Natural killer cell (primary cell): ENCODE data around the gene CPHXL2. TPM values are rescaled to one million over a fixed set of nuclear protein-coding genes. Genes with fewer than 3 reads are reported as not detected.

Source experiments
- ATAC-seq, 3 donors: fragments of 150-1000 bp in 2 of 3; fragments of 200-7000 bp in 1 of 3; cut with Tn5 transposase; 1 replicate in 1 of 3; 2 replicates in 2 of 3; pipeline ENCODE4 v1.10.0; 2021; ENCODE audit warnings: mild to moderate bottlenecking in 2 of 3, moderate library complexity in 2 of 3
- DNase-seq, 2 donors: peaks; one replicate each; pipeline versions ENCODE4 v3.0.0 to v3.0.0-alpha.2; 2013 to 2021; ENCODE audit warnings: mixed read lengths in 1 of 2
- H3K27ac ChIP-seq: one replicate; pipeline ENCODE4 v1.5.1; 2013; ENCODE audit warnings: mild to moderate bottlenecking, low read length
- H3K27me3 ChIP-seq: one replicate; pipeline ENCODE4 v1.6.1; 2013; ENCODE audit warnings: low read length; ENCODE audit not compliant: control insufficient read depth, insufficient read depth
- H3K36me3 ChIP-seq: one replicate; pipeline ENCODE4 v1.6.1; 2013; ENCODE audit warnings: low read length; ENCODE audit not compliant: control insufficient read depth, insufficient read depth
- H3K4me1 ChIP-seq: one replicate; pipeline ENCODE4 v1.6.1; 2013; ENCODE audit warnings: low read length; ENCODE audit not compliant: control insufficient read depth, insufficient read depth
- H3K4me3 ChIP-seq: one replicate; pipeline ENCODE4 v1.5.1; 2013; ENCODE audit warnings: low read length
- H3K9me3 ChIP-seq: one replicate; pipeline ENCODE4 v1.6.1; 2013; ENCODE audit warnings: low read length; ENCODE audit not compliant: control insufficient read depth, insufficient read depth
- H3K27ac Mint-ChIP-seq, 2 donors: one replicate each; pipeline ENCODE4 v1.8.0; 2022; ENCODE audit warnings: mild to moderate bottlenecking in 2 of 2, mixed read lengths in 2 of 2, moderate library complexity in 1 of 2
- H3K27me3 Mint-ChIP-seq, 2 donors: one replicate each; pipeline ENCODE4 v1.8.0; 2022; ENCODE audit warnings: low read depth in 2 of 2, mixed read lengths in 2 of 2
- H3K36me3 Mint-ChIP-seq: one replicate; pipeline ENCODE4 v1.8.0; 2022; ENCODE audit warnings: mixed read lengths
- H3K4me1 Mint-ChIP-seq, 2 donors: one replicate each; pipeline ENCODE4 v1.8.0; 2022; ENCODE audit warnings: mixed read lengths in 2 of 2
- H3K4me3 Mint-ChIP-seq: one replicate; pipeline ENCODE4 v1.8.0; 2022; ENCODE audit warnings: mild to moderate bottlenecking, moderate library complexity, mixed read lengths
- H3K9me3 Mint-ChIP-seq, 2 donors: one replicate each; pipeline ENCODE4 v1.8.0; 2022; ENCODE audit warnings: mixed read lengths in 2 of 2
- WGBS: methylation state at CpG from one replicate; pipeline ENCODE4 v1.1.7; 2013; ENCODE audit warnings: missing lambda C conversion rate; ENCODE audit not compliant: insufficient coverage; 5-methylcytosine and 5-hydroxymethylcytosine counted together
- intact Hi-C: fragments of 100-400 bp; cut with micrococcal nuclease; formaldehyde crosslinking; loops from one replicate; pipeline ENCODE4 v1.14.2; 2022
- total RNA-seq, 4 donors: library from RNA; stranded (reverse); fragments of 120-200 nt in 1 of 4; gene quantifications; one replicate each; pipeline versions ENCODE4 v1.2.3 to v1.2.4, GENCODE V29; 2013 to 2022
- TF ChIP-seq, protein P1 (sequence below): fragments of 200-600 bp; IDR thresholded peaks from one replicate; pipeline ENCODE4 v1.8.0; 2022; ENCODE audit warnings: antibody characterized with exemption

Gene CPHXL2
- total RNA-seq: not detected
- total RNA-seq (2013): not detected

DNA sequence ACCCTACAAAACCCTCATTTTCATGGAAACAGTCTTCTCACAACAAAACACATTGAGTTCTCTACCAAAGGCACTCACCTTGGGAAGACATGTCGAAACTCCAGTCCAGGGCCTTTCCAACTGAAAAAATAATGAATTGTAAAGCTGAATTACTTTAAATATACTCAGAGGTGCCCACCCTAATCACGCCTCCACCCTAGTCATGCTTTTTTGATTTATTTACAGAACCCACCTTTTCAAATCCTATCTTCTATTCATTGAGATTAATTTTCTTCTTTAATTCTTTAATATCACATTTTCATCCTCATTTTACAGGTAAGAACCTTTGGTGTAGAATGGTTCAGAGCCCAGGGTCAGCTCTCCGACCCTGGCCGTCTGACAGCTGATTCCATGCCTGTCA is at the start of gene CPHXL2:
CPHXL2 (minus strand) TSS at position 101 of the 400 bp plus-strand sequence; CDS start at position 91, 10 bp downstream.
- Mint-ChIP-seq H3K36me3 (no peaks in the 10 kb centered on the region), H3K4me3 (no peak within 1 kb of the TSS), H3K27ac (no peak within 1 kb of the TSS), H3K27me3 (no peaks in the 10 kb centered on the region), H3K9me3 (no peaks in the 10 kb centered on the region), H3K4me1 (no peaks in the 10 kb centered on the region)
- no peaks in the 10 kb centered on the region for H3K36me3 ChIP-seq
- 98% methylated on average over 3 of the region's 4 CpGs for WGBS
- H3K27me3 ChIP-seq: no peaks in the 10 kb centered on the region
- H3K9me3 ChIP-seq: no peaks in the 10 kb centered on the region
- no peak within 1 kb of the TSS for H3K4me3 ChIP-seq
- ATAC-seq (no peak), DNase-seq (no peak)
- H3K27ac ChIP-seq: no peak within 1 kb of the TSS
- TF ChIP-seq, protein P1, sequence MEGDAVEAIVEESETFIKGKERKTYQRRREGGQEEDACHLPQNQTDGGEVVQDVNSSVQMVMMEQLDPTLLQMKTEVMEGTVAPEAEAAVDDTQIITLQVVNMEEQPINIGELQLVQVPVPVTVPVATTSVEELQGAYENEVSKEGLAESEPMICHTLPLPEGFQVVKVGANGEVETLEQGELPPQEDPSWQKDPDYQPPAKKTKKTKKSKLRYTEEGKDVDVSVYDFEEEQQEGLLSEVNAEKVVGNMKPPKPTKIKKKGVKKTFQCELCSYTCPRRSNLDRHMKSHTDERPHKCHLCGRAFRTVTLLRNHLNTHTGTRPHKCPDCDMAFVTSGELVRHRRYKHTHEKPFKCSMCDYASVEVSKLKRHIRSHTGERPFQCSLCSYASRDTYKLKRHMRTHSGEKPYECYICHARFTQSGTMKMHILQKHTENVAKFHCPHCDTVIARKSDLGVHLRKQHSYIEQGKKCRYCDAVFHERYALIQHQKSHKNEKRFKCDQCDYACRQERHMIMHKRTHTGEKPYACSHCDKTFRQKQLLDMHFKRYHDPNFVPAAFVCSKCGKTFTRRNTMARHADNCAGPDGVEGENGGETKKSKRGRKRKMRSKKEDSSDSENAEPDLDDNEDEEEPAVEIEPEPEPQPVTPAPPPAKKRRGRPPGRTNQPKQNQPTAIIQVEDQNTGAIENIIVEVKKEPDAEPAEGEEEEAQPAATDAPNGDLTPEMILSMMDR: no peak
- H3K4me1 ChIP-seq: no peaks in the 10 kb centered on the region
- intact Hi-C loops: no loop called here

DNA sequence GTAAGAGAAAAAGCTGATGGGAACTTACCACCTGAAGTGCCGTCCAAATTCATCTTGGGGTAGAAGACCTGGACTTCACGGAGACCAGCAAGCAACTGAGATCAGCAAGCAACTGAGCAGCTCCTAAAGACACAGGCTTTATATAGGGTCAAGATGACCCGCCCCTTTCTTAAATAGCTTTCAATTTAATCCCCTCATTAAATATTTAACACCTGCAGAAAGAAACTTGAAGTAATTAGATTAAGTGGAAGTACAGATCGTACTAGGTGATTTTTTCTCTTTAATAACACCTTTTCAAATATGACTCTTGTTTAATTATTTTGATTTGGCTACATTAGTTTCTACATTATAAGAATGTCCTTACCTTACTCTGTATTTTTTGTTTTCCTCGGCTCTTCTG is 49.6 kb upstream of the CPHXL2 start, which contains the start of gene CPHXL:
CPHXL (minus strand) TSS at position 101 of the 400 bp plus-strand sequence; CDS start at position 53, 48 bp downstream.
- intact Hi-C loops: no loop called here

DNA sequence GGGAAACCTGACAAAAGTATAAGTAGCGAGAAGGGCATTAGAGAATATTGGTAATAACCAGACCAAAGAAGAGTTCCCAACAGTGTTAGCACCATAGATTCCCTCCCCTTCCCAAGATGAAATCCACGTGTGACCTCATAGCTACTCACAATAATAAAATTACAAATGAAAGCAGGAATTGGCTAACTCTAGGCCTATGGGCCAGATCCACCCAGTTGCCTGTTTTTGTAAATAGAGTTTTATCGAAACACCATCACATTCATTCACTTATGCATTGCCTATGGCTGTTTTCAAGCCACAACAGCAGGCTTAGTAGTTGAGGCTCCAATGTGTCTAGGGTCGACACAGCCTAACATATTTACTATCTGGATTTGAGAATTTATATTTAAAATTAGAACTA is 41.6 kb upstream of the CPHXL2 start:
- no peak for DNase-seq
- Mint-ChIP-seq H3K27me3 (peaks cover 0 to 7% of the 10 kb centered on the region in 2 donors), H3K27ac (no peak overlapping the region), H3K4me1 (no peaks in the 10 kb centered on the region), H3K4me3 (no peak overlapping the region), H3K9me3 (peaks cover 3 to 5% of the 10 kb centered on the region in 2 donors), H3K36me3 (no peaks in the 10 kb centered on the region)
- intact Hi-C loops: no loop called here
- TF ChIP-seq, protein P1: no peak
- ATAC-seq: no peak
- no peak overlapping the region for H3K27ac ChIP-seq
- no peak overlapping the region for H3K4me3 ChIP-seq
- H3K9me3 ChIP-seq: no peaks in the 10 kb centered on the region
- H3K4me1 ChIP-seq: no peaks in the 10 kb centered on the region
- 100% methylated on average over 2 of the region's 4 CpGs for WGBS
- H3K36me3 ChIP-seq: no peaks in the 10 kb centered on the region
- no peaks in the 10 kb centered on the region for H3K27me3 ChIP-seq

More for the DNA sequence above, 49.6 kb upstream of the CPHXL2 start, which contains the start of gene CPHXL:
- H3K27ac ChIP-seq: no peak within 1 kb of the TSS
- ATAC-seq (no peak), DNase-seq (no peak)
- Mint-ChIP-seq H3K4me3 (no peak within 1 kb of the TSS), H3K27ac (no peak within 1 kb of the TSS), H3K27me3 (no peaks in the 10 kb centered on the region), H3K4me1 (no peaks in the 10 kb centered on the region), H3K36me3 (no peaks in the 10 kb centered on the region), H3K9me3 (peaks cover 3 to 5% of the 10 kb centered on the region in 2 donors)
- no peaks in the 10 kb centered on the region for H3K36me3 ChIP-seq
- no peaks in the 10 kb centered on the region for H3K9me3 ChIP-seq
- TF ChIP-seq, protein P1: no peak
- no peak within 1 kb of the TSS for H3K4me3 ChIP-seq
- 85% methylated on average over 3 of the region's 5 CpGs for WGBS
- H3K27me3 ChIP-seq: no peaks in the 10 kb centered on the region
- H3K4me1 ChIP-seq: no peaks in the 10 kb centered on the region

DNA sequence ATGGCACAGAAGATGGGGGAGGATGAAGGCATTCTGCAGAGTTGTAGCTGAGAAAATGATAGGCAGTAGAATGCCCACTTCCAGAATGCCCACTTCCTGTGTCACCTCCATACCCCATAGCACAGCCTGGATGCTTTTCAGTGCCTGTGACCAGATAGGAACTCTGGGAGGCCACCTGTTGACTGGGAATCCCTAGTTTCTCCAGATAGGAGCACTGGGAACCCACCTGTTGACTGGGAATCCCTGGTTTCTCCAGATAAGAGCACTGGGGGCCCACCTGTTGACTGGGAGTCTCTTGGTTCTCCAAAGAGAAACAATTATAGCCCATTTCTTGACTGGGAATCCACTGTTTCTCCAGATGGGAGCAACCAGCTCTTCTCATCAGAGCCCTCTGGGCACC is 37.9 kb upstream of the CPHXL2 start:
- Histone ChIP-seq H3K9me3 (peaks cover 5% of the 10 kb centered on the region), H3K36me3 (no peaks in the 10 kb centered on the region), H3K27ac (no peak overlapping the region), H3K27me3 (no peaks in the 10 kb centered on the region), H3K4me3 (no peak overlapping the region), H3K4me1 (no peaks in the 10 kb centered on the region)
- intact Hi-C loops: no loop called here
- ATAC-seq (no peak), DNase-seq (no peak)
- TF ChIP-seq, protein P1: no peak
- Mint-ChIP-seq H3K9me3 (peaks cover 0 to 3% of the 10 kb centered on the region in 2 donors), H3K4me3 (no peak overlapping the region), H3K27ac (no peak overlapping the region), H3K36me3 (no peaks in the 10 kb centered on the region), H3K4me1 (no peaks in the 10 kb centered on the region), H3K27me3 (peaks cover 0 to 7% of the 10 kb centered on the region in 2 donors)
